Uterine smooth muscle cell (primary cell): ENCODE data around the gene PROP1. TPM values are rescaled to one million over a fixed set of nuclear protein-coding genes. Genes with fewer than 3 reads are reported as not detected.

Experiments
- total RNA-seq: library from RNA; depleted of rRNA; stranded (reverse); fragments of >200 nt; gene quantifications from 2 replicates; pipeline ENCODE4 v1.2.3, GENCODE V29; 2014

Gene PROP1
- not detected in 2 replicates for total RNA-seq

DNA sequence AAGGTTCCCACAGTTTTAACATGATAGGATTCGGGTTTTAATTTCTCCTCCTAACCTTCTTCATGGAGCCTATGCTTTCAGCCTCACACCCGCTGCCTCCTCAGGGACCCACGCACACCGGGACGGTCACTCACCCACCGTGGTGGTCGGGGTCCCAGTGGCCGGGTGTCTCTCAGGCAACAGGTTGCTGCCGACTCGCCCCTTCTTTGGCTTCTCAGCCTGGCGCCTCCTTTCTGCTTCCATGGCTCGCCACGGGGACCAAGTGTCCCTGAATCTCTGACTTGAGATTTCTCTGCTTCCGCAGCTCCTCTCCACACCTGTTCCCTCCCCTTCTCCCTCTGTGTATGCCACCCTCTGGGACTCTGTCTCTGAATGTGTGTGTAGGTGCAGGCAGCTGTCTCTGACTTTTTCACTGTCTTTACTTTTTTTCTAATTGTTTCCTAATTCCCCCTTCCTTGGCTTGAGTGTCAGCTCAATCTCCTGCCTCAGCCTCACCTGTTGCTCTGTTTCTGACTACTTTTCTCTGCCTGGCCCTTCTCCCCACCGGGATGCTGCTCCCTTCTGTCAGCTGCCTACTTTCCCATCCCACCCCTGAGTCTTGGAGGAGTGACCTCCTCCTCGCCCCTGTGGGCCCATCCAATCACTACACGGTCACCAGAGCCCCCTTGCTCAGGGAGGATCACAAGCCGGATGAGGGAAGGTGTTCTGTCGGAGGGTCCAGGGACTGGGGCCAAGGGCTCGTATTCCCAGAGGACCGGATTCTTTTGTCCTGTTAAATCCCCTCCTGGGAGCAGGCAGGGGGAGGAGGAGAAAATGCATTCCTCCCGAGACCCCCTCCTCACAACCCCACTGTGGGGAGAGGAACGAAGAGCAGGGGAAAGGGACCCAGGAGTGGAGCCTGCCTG lies at the start of gene PROP1:
PROP1 (minus strand) TSS at position 552 of the 905 bp plus-strand sequence; CDS start at position 243, 309 bp downstream.

Other genes starting within 250 kb of the PROP1 start
- 0.62 TPM in 1 of 2 replicates, not detected in the other for gene FAM153A, start 213.3 kb downstream of the PROP1 start, total RNA-seq
- gene N4BP3, start 117.3 kb upstream of the PROP1 start, total RNA-seq = 0.89 and 1.1 TPM in 2 replicates
- 29.2 and 32.9 TPM in 2 replicates for gene RMND5B, start 134.8 kb upstream of the PROP1 start, total RNA-seq
- gene NHP2, start 157.6 kb upstream of the PROP1 start, total RNA-seq = 151 and 200 TPM in 2 replicates
- not detected in 2 replicates for gene GMCL2, start 191.1 kb upstream of the PROP1 start, total RNA-seq
- gene HNRNPAB, start 208.3 kb upstream of the PROP1 start, total RNA-seq = 43.0 and 74.5 TPM in 2 replicates
- gene PHYKPL, start 236.6 kb upstream of the PROP1 start, total RNA-seq = 20.0 and 33.0 TPM in 2 replicates